Stimulated activated naive CD8-positive, alpha-beta T cell treated with anti-CD3 and anti-CD28 coated beads, Interleukin-15, amount 100 ng/mL, for 72 hours (primary cell): ENCODE results near the gene PRR36.

ENCODE experiments used
- ATAC-seq: fragments of 150-1000 bp; cut with Tn5 transposase; 2 replicates; pipeline ENCODE4 v1.10.0; 2021; ENCODE audit warnings: mild to moderate bottlenecking, moderate library complexity
- DNase-seq, 2 donors: peaks; one replicate each; pipeline ENCODE4 v3.0.0; 2021 to 2022
- H3K27ac Mint-ChIP-seq, 2 donors: one replicate each; pipeline ENCODE4 v1.8.0; 2022; ENCODE audit warnings: mild to moderate bottlenecking in 2 of 2, mixed read lengths in 2 of 2, moderate library complexity in 2 of 2
- H3K27me3 Mint-ChIP-seq: one replicate; pipeline ENCODE4 v1.8.0; 2022; ENCODE audit warnings: mixed read lengths
- H3K4me1 Mint-ChIP-seq: one replicate; pipeline ENCODE4 v1.8.0; 2022; ENCODE audit warnings: mild to moderate bottlenecking, mixed read lengths
- H3K4me3 Mint-ChIP-seq, 2 donors: one replicate each; pipeline ENCODE4 v1.8.0; 2022; ENCODE audit warnings: mild to moderate bottlenecking in 2 of 2, mixed read lengths in 2 of 2, moderate library complexity in 1 of 2
- H3K9me3 Mint-ChIP-seq, 2 donors: one replicate each; pipeline ENCODE4 v1.8.0; 2022; ENCODE audit warnings: mixed read lengths in 2 of 2

The PRR36 gene

GRCh38 chr19:7907544-7907943 lies 33.4 kb upstream of the PRR36 start:
- Mint-ChIP-seq H3K27me3 (no peaks in the 10 kb centered on the region), H3K9me3 (no peaks in the 10 kb centered on the region), H3K27ac (peak overlapping the region in 1 of 2 donors; percentile 61), H3K4me3 (no peak overlapping the region), H3K4me1 (peaks cover 52% of the 10 kb centered on the region)
- DNase-seq, result no peak
- no peak for ATAC-seq

DNA sequence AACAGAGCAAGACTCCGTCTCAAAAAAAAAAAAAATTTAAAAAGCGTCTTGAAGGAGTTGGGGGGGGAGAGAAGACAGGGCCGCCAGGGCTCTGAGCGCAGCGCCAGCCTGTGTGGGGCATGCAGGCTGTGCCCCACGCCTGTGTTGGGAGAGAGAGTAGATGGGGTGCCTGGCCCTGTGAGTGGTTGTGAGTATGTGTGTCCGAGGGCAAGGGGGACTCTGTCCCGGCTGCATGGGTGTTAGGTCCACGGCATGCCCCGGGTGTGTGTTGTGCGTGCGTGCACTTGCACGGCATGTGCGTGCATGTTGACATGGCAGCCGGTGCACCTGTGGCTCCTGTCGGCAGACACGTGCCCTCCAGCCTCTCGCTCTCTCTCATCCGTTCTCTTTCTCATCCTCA lies 32.9 kb upstream of the PRR36 start:
- ATAC-seq (no peak), DNase-seq (no peak)
- Mint-ChIP-seq H3K27me3 (no peaks in the 10 kb centered on the region), H3K4me3 (no peak overlapping the region), H3K4me1 (peaks cover 55% of the 10 kb centered on the region), H3K27ac (peak overlapping the region; percentile 61 to 82), H3K9me3 (no peaks in the 10 kb centered on the region)

DNA sequence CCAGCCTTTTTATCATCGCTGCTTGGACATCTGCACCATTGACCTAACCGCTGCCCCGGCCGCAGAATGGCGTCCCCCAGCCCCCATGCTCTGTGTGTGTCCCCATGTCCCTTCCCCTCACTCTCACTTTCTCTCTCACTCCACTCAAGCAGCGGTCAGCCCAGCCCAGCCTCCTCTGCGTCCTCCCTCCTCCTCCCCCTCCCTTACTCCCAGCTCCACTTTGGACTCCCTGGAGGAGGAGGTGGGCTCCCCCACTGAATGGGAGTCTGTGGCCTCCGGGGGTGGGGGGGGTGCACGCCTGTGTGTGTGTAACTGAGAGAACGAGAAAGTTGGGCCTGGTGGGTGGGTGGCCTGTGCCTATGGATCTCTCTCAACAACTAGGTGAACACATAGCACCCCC lies 31.7 kb upstream of the PRR36 start:
- peaks cover 55% of the 10 kb centered on the region for H3K4me1 Mint-ChIP-seq
- no peaks in the 10 kb centered on the region for H3K9me3 Mint-ChIP-seq
- no peak for ATAC-seq

GRCh38 chr19:7905268-7905667 lies 31.1 kb upstream of the PRR36 start:
- no peaks in the 10 kb centered on the region for H3K9me3 Mint-ChIP-seq
- H3K4me3 Mint-ChIP-seq, result peak overlapping the region; percentile 92 to 95
- peaks cover 55% of the 10 kb centered on the region for H3K4me1 Mint-ChIP-seq
- H3K27me3 Mint-ChIP-seq, result no peaks in the 10 kb centered on the region
- ATAC-seq, result no peak
- peak overlapping the region; percentile 96 to 98 for H3K27ac Mint-ChIP-seq
- no peak for DNase-seq

More for the DNA sequence above, 31.7 kb upstream of the PRR36 start:
- H3K4me3 Mint-ChIP-seq, result peak overlapping the region; percentile 60 to 92
- peak overlapping the region in 1 of 2 donors; percentile 54 for H3K27ac Mint-ChIP-seq
- no peak for DNase-seq
- no peaks in the 10 kb centered on the region for H3K27me3 Mint-ChIP-seq

DNA sequence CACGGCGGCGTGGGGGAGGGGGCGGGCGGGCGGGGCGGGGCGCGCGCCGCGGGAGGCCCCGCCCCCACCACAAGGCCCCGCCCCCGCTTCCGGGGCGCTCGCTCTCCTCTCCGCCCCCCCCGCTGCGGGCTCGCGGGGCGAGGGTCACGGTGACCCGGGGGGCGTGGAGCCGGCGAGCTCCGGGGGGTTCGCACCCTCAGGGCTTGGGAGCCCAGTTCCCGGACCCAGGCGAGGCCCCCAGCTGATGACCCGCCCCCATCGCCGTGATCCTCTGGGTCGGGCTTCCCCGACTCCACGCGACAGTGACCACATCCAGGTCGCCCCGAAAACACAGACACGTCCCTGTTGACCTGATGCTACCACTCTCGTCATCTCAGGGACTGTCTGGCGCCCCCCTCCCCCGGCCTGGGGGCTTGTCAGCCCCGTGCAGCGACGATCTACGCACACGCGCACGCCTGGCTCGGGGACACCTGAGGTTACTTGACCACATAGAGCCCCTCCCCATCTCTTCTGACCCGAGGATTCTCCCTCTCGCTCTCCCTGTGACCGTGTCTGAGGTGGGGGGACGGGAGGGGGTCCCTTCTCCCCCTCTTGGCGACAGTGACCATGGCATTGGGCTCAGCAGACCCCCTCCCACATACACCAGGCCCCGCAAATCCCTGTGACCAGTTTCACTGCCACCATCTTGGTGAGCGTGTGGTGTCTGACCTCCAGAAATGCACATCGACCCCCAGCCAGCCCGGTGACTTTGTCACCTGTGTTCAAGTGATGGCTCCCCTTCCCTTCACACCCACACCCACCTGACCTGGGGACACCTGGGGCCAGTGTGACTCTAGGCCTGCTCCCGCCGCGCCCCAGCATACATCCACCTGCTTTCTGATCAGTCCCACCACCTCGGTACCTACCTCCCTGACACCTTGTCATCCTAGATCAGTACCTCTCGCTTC lies 30.2 kb upstream of the PRR36 start:
- DNase-seq, result peak; percentile 70 to 76
- Mint-ChIP-seq H3K27ac (peak overlapping the region; percentile 96 to 98), H3K4me3 (peak overlapping the region; percentile 92 to 95), H3K9me3 (no peaks in the 10 kb centered on the region), H3K27me3 (no peaks in the 10 kb centered on the region), H3K4me1 (peaks cover 55% of the 10 kb centered on the region)
- ATAC-seq, result peak; percentile 69

DNA sequence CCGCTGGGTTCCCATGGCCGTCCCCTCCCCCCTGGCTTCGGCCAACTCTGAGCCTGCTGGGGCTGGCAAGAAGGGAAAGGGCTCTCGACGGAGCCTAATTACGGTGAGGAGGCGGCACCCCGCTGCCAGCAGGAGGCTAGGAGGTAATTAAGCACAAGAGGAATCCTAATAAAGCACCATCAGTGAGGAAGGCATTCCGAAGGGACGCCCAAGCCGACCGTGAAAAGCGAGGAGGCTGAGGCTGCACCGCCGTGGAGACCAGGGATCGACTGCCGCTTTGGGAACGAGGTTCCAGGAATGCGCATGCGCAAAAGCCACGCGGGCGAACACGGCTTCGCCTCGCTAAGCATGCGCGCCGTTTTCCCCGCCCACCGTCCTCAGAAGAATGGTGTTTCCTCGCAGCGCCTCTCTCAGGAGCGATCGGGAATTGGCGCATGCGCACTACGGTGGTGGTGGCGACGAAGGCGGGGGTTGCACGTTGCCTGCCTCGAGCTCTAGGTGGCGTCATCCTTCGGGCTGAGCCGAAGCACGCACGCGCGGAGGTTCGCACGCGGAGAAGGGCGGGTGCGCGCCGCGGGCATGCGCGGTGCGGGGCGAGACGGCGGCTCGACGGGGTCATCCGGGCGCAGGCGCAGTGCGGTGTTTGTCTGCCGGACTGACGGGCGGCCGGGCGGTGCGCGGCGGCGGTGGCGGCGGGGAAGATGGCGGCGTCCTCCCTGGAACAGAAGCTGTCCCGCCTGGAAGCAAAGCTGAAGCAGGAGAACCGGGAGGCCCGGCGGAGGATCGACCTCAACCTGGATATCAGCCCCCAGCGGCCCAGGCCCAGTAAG lies 29.3 kb upstream of the PRR36 start, which contains the start of gene MAP2K7:
TSS of gene MAP2K7 (plus strand) at position 634 of the 830 bp plus-strand sequence. CDS start at position 702, 68 bp downstream.
- Mint-ChIP-seq H3K27ac (peak within 1 kb of the TSS; percentile 96 to 99), H3K4me1 (peaks cover 54% of the 10 kb centered on the region), H3K9me3 (no peaks in the 10 kb centered on the region), H3K4me3 (peak within 1 kb of the TSS; percentile 94 to 95), H3K27me3 (no peaks in the 10 kb centered on the region)
- DNase-seq (peak; percentile 100), ATAC-seq (peak; percentile 81)

GRCh38 chr19:7902796-7903243 lies 28.6 kb upstream of the PRR36 start:
- H3K27ac Mint-ChIP-seq, result peak overlapping the region; percentile 92 to 99
- H3K4me3 Mint-ChIP-seq, result peak overlapping the region; percentile 91 to 94
- H3K27me3 Mint-ChIP-seq, result no peaks in the 10 kb centered on the region

GRCh38 chr19:7901337-7901736 lies 27.1 kb upstream of the PRR36 start:
- Mint-ChIP-seq H3K27ac (no peak overlapping the region), H3K9me3 (no peaks in the 10 kb centered on the region), H3K27me3 (no peaks in the 10 kb centered on the region), H3K4me3 (no peak overlapping the region), H3K4me1 (peaks cover 35% of the 10 kb centered on the region)
- DNase-seq, result no peak
- no peak for ATAC-seq

More at GRCh38 chr19:7902796-7903243, 28.6 kb upstream of the PRR36 start:
- peaks cover 48% of the 10 kb centered on the region for H3K4me1 Mint-ChIP-seq
- DNase-seq (no peak), ATAC-seq (no peak)
- H3K9me3 Mint-ChIP-seq, result no peaks in the 10 kb centered on the region

DNA sequence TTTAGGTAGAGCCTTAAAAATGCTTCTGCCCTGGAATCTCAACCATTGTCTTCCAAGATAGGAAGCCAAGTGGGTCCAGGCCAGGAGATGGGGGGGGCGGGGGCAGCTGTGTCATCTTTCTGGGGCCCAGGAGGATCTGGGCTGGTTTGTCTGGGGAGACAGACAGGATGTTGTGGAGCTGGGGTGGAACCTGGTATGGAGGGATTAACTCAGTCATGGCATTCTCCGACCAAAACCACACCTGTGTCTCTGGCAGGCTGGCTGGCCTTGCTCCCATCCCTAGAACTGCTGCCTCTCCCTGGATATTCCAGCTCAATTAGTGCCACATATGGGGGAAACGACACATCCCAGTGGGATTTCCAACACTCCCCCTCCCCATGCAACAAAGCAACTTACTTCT lies 26.7 kb upstream of the PRR36 start:
- no peaks in the 10 kb centered on the region for H3K27me3 Mint-ChIP-seq
- no peaks in the 10 kb centered on the region for H3K9me3 Mint-ChIP-seq
- H3K4me1 Mint-ChIP-seq, result peaks cover 31% of the 10 kb centered on the region
- no peak overlapping the region for H3K27ac Mint-ChIP-seq
- DNase-seq (no peak), ATAC-seq (no peak)
- no peak overlapping the region for H3K4me3 Mint-ChIP-seq

- Mint-ChIP-seq H3K27me3 (peaks cover 2% of the 10 kb centered on the region), H3K27ac (no peak overlapping the region), H3K9me3 (no peaks in the 10 kb centered on the region), H3K4me3 (no peak overlapping the region), H3K4me1 (peaks cover 26% of the 10 kb centered on the region)
- no peak for DNase-seq
- no peak for ATAC-seq
Measured at GRCh38 chr19:7900401-7900870, 26.2 kb upstream of the PRR36 start.

GRCh38 chr19:7899751-7900378 lies 25.7 kb upstream of the PRR36 start:
- Mint-ChIP-seq H3K4me1 (peaks cover 20% of the 10 kb centered on the region), H3K9me3 (no peaks in the 10 kb centered on the region), H3K27me3 (peaks cover 7% of the 10 kb centered on the region), H3K4me3 (no peak overlapping the region), H3K27ac (no peak overlapping the region)
- no peak for DNase-seq
- no peak for ATAC-seq

DNA sequence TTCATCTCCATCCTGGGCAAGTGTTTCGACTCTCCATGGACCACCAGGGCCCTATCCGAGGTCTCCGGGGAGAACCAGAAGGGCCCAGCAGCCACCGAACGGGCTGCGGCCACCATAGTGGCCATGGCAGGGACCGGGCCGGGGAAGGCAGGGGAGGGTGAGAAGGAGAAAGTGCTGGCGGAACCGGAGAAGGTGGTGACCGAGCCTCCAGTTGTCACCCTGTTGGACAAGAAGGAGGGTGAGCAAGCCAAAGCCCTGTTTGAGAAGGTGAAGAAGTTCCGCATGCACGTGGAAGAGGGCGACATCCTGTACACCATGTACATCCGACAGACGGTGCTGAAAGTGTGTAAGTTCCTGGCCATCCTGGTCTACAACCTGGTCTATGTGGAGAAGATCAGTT lies 24.8 kb upstream of the PRR36 start:
- Mint-ChIP-seq H3K27me3 (peaks cover 16% of the 10 kb centered on the region), H3K9me3 (no peaks in the 10 kb centered on the region), H3K27ac (no peak overlapping the region), H3K4me1 (peaks cover 18% of the 10 kb centered on the region), H3K4me3 (no peak overlapping the region)
- no peak for ATAC-seq
- DNase-seq, result no peak

DNA sequence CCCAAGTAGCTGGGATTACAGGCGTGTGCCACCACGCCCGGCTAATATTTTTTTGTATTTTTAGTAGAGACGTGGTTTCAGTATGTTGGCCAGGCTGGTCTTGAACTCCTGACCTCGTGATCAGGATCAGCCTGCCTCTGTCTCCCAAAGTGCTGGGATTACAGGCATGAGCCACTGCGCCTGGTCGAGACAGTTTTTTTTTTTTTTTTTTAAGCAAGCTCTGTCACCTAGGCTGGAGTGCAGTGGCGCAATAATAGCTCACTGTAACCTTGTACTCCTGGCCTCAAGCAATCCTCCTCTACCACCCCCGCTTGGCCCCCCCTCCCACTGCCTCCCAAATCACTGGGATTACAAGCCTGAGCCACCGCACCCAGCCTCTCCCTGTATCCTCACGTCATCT lies 23.1 kb upstream of the PRR36 start:
- peaks cover 12% of the 10 kb centered on the region for H3K4me1 Mint-ChIP-seq

DNA sequence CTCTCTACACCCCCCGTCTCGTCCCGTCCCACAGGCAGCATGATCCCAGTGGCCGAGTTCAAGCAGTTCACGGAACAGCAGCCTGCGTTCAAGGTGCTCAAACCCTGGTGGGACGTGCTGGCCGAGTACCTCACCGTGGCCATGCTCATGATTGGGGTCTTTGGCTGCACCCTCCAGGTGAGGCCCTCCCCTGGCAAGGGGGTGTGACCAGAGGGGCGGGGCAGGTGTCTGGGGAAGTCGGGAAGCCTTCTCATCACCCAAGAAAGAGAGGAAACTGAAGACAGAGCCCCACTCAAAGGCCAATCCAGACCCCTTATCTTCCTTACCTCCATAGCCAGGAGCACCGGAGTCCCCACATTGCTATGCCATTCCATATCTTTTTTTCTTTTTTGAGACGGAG lies 21.4 kb upstream of the PRR36 start:
- Mint-ChIP-seq H3K9me3 (no peaks in the 10 kb centered on the region), H3K4me1 (peaks cover 11% of the 10 kb centered on the region)

More for the DNA sequence above, 23.1 kb upstream of the PRR36 start:
- Mint-ChIP-seq H3K9me3 (no peaks in the 10 kb centered on the region), H3K27ac (peak overlapping the region in 1 of 2 donors; percentile 19), H3K4me3 (no peak overlapping the region), H3K27me3 (peaks cover 20% of the 10 kb centered on the region)
- DNase-seq, result no peak
- ATAC-seq, result no peak

More for the DNA sequence above, 21.4 kb upstream of the PRR36 start:
- Mint-ChIP-seq H3K4me3 (no peak overlapping the region), H3K27me3 (peaks cover 29% of the 10 kb centered on the region), H3K27ac (no peak overlapping the region)
- ATAC-seq (no peak), DNase-seq (no peak)
